HepG2 (cell line): ENCODE measurements around the gene PRMT2. TPM values are rescaled to one million over a fixed set of nuclear protein-coding genes. Genes with fewer than 3 reads are reported as not detected.

ENCODE experiments used
- BCLAF1 ChIP-seq: fragments of 450-650 bp; IDR thresholded peaks from 2 replicates; pipeline ENCODE4 v1.6.1; 2017; ENCODE audit warnings: mild to moderate bottlenecking
- EP300 ChIP-seq, 3 experiments: sonication (generic) in 1 of 3; formaldehyde crosslinking in 1 of 3; IDR thresholded peaks; 2 replicates each; pipeline versions ENCODE4 v1.5.1 to v1.6.1; 2011 to 2020; ENCODE audit warnings: low read depth in 2 of 3, low read length in 2 of 3, borderline replicate concordance in 1 of 3, improper control_type of control experiment in 1 of 3, mild to moderate bottlenecking in 1 of 3, missing genetic modification reagents in 1 of 3, moderate library complexity in 1 of 3
- FUBP1 ChIP-seq: sonication (generic); formaldehyde crosslinking; IDR thresholded peaks from 2 replicates; pipeline ENCODE4 v1.5.1; 2020; ENCODE audit warnings: missing genetic modification reagents, mild to moderate bottlenecking, borderline replicate concordance
- HMGXB3 ChIP-seq: sonication (generic); formaldehyde crosslinking; IDR thresholded peaks from 2 replicates; pipeline ENCODE4 v1.4.0; 2020; ENCODE audit warnings: missing genetic modification reagents, borderline replicate concordance
- MXD4 ChIP-seq: IDR thresholded peaks from 2 replicates; pipeline ENCODE4 v1.6.1; 2016; ENCODE audit warnings: mild to moderate bottlenecking, missing biosample characterization, missing genetic modification reagents
- PRPF4 ChIP-seq: fragments of 200-400 bp; formaldehyde crosslinking; IDR thresholded peaks from 2 replicates; pipeline ENCODE4 v1.6.1; 2016; ENCODE audit warnings: low read length, low read depth; ENCODE audit not compliant: poor library complexity, severe bottlenecking
- TGIF2 ChIP-seq: IDR thresholded peaks from 2 replicates; pipeline ENCODE4 v1.6.1; 2016; ENCODE audit warnings: control low read depth, missing compliant biosample characterization
- TSC22D2 ChIP-seq: sonication (generic); formaldehyde crosslinking; IDR thresholded peaks from 2 replicates; pipeline ENCODE4 v1.5.1; 2020; ENCODE audit warnings: missing genetic modification reagents, mild to moderate bottlenecking, borderline replicate concordance
- ZNF431 ChIP-seq: sonication (generic); formaldehyde crosslinking; IDR thresholded peaks from 2 replicates; pipeline ENCODE4 v1.9.0; 2022; ENCODE audit warnings: missing genetic modification reagents, low read depth, mild to moderate bottlenecking, borderline replicate concordance
- ZNF775 ChIP-seq: sonication (generic); formaldehyde crosslinking; IDR thresholded peaks from 2 replicates; pipeline ENCODE4 v1.4.0; 2020; ENCODE audit warnings: missing genetic modification reagents, mild to moderate bottlenecking, moderate library complexity, borderline replicate concordance
- ZSCAN9 ChIP-seq: IDR thresholded peaks from 2 replicates; pipeline ENCODE4 v1.6.1; 2016; ENCODE audit warnings: borderline replicate concordance
- polyA plus RNA-seq, 8 experiments: library from polyadenylated mRNA; depleted of rRNA in 3 of 8; stranded (reverse) in 7 of 8; unstranded in 1 of 8; fragments of >200 nt; fragmentation: Illumina TruSeq in 4 of 8; extraction: Trizol in 4 of 8; gene quantifications; 2 replicates each; pipeline versions ENCODE4 v1.2.1 to v1.2.3, GENCODE V29; 2011 to 2016; ENCODE audit warnings: low read depth in 4 of 8, missing spikeins in 1 of 8, mixed read lengths in 1 of 8; ENCODE audit not compliant: insufficient read depth in 1 of 8
- total RNA-seq, 5 experiments: library from RNA; depleted of rRNA; stranded (reverse); fragments of >200 nt; fragmentation: Illumina TruSeq; extraction: Trizol; gene quantifications; 2 replicates each; pipeline ENCODE4 v1.2.3, GENCODE V29; 2016; ENCODE audit warnings: low read depth in 1 of 5

The PRMT2 gene
- total and polyA plus RNA-seq, 2 of the 13 experiments (the other 11 are each of a cell fraction or from before 2014, with no cell fraction given) = 54.4 to 78.8 TPM

GRCh38 chr21:46665566-46665965, 30.1 kb downstream of the PRMT2 start (continued):
- TF ChIP-seq BCLAF1 (no peak), EP300 (IDR thresholded peaks at IDR 0.05; ENCODE audit: low read depth in 2 of 2, low read length in 2 of 2) (no peak), EP300 (CRISPR knock-in tag; IDR thresholded peaks at IDR 0.05; ENCODE audit: borderline replicate concordance) (no peak), MXD4 (CRISPR knock-in tag) (no peak), ZNF431 (CRISPR knock-in tag) (no peak), TGIF2 (CRISPR knock-in tag) (no peak), HMGXB3 (CRISPR knock-in tag) (no peak), TSC22D2 (CRISPR knock-in tag) (no peak), ZSCAN9 (CRISPR knock-in tag) (no peak), FUBP1 (CRISPR knock-in tag) (no peak), PRPF4 (no peak), ZNF775 (CRISPR knock-in tag) (no peak)
- TF ChIP-seq, all 625 proteins: peak for 0
